Psoas muscle (tissue), 8 donors: ENCODE measurements around the gene ZNF618. TPM values are rescaled to one million over a fixed set of nuclear protein-coding genes. Genes with fewer than 3 reads are reported as not detected.

ENCODE experiments used
- ATAC-seq, 4 donors: fragments of 200-7000 bp; cut with Tn5 transposase; one replicate each; pipeline ENCODE4 v1.9.1; 2020; ENCODE audit warnings: moderate library complexity in 3 of 4, mild to moderate bottlenecking in 2 of 4
- DNase-seq, 2 donors: peaks; one replicate each; pipeline ENCODE4 v3.0.0-alpha.2; 2020
- H3K27ac ChIP-seq: fragments of 200-600 bp; one replicate; pipeline ENCODE4 v1.8.0; 2022
- H3K27me3 ChIP-seq, 3 donors: fragments of 200-600 bp in 1 of 3; one replicate each; pipeline versions ENCODE4 v1.6.1 to v1.8.0; 2013 to 2022; ENCODE audit warnings: low read length in 2 of 3, mild to moderate bottlenecking in 2 of 3, moderate library complexity in 1 of 3; ENCODE audit not compliant: insufficient read depth in 3 of 3
- H3K36me3 ChIP-seq, 2 donors: fragments of 200-600 bp in 1 of 2; one replicate each; pipeline versions ENCODE4 v1.6.1 to v1.8.0; 2013 to 2022; ENCODE audit warnings: low read depth in 1 of 2, mild to moderate bottlenecking in 1 of 2, moderate library complexity in 1 of 2; ENCODE audit not compliant: insufficient read depth in 1 of 2
- H3K4me1 ChIP-seq: fragments of 200-600 bp; one replicate; pipeline ENCODE4 v1.8.0; 2022
- H3K4me3 ChIP-seq: fragments of 200-600 bp; one replicate; pipeline ENCODE4 v1.8.0; 2022; ENCODE audit warnings: mild to moderate bottlenecking
- H3K9me3 ChIP-seq: fragments of 200-600 bp; one replicate; pipeline ENCODE4 v1.8.0; 2022
- WGBS, 3 donors: extraction: QIAGEN DNeasy Blood & Tissue Kit; methylation state at CpG; one replicate each; pipeline versions ENCODE4 v1.1.6 to v1.1.7; 2013; 5-methylcytosine and 5-hydroxymethylcytosine counted together
- intact Hi-C, 2 donors: fragments of 100-400 bp; cut with DNase I; formaldehyde crosslinking; loops; one replicate each; pipeline versions ENCODE4 v1.11.0 to v1.14.2; 2022
- polyA plus RNA-seq, 3 donors: library from polyadenylated mRNA; stranded (reverse); fragments of 200-250 nt; gene quantifications; one replicate each; pipeline ENCODE4 v1.2.3, GENCODE V29; 2013
- total RNA-seq, 4 donors: library from RNA; stranded (reverse); fragmentation: NEBNext Ultra II Directional in 2 of 4; extraction: Animal tissue kit (Norgen Biotek cat#: 25700) in 2 of 4; gene quantifications; one replicate each; pipeline versions ENCODE4 v1.2.1 to v1.2.4, GENCODE V29; 2021 to 2023
- TF ChIP-seq, protein P1 (sequence below): fragments of 200-600 bp; IDR thresholded peaks from one replicate; pipeline ENCODE4 v1.8.0; 2022; ENCODE audit warnings: antibody characterized with exemption
- donor health status: healthy with polysubstance abuse.
- donor health status: DM: no; HTN: no; CAD: no; lungs with moderate emphysema.
- donor health status: Bipolar disorder and iron deficiency.
- donor health status: healthy.
- donor health status: DM: yes; HTN: yes; CAD: no.
- donor health status: DM: no; HTN: no; CAD: no.
- donor health status: DM: no; HTN: no; CAD: no.
- donor health status: DM: yes; HTN: yes; CAD: no.

The ZNF618 gene
- total and polyA plus RNA-seq, 7 donors = 0.31 to 2.7 (median 1.2) TPM

- no peak for DNase-seq
- no peak for ATAC-seq
- TF ChIP-seq, protein P1, sequence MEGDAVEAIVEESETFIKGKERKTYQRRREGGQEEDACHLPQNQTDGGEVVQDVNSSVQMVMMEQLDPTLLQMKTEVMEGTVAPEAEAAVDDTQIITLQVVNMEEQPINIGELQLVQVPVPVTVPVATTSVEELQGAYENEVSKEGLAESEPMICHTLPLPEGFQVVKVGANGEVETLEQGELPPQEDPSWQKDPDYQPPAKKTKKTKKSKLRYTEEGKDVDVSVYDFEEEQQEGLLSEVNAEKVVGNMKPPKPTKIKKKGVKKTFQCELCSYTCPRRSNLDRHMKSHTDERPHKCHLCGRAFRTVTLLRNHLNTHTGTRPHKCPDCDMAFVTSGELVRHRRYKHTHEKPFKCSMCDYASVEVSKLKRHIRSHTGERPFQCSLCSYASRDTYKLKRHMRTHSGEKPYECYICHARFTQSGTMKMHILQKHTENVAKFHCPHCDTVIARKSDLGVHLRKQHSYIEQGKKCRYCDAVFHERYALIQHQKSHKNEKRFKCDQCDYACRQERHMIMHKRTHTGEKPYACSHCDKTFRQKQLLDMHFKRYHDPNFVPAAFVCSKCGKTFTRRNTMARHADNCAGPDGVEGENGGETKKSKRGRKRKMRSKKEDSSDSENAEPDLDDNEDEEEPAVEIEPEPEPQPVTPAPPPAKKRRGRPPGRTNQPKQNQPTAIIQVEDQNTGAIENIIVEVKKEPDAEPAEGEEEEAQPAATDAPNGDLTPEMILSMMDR = no peak
These were observed 18.2 kb upstream of the ZNF618 start for GRCh38 chr9:113857875-113858274.

DNA sequence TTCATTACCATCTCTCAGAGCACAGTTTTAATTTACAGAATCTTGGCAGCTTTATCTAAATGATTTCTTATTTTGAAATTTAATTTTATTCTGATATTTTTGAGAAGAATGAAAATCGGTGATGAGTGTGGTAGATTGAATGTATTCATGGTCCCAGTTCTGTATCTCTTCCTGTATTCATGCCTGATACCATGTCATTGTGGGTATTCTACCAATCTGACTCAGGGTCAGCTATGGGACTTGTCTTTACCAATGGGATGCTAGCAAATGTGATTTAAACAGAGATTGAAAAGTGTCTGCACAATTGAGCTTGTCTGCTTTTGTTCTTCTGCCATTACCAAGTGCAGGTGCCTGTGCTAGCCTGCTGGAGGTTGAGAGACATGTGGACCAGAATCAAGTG is 17.8 kb upstream of the ZNF618 start:
- intact Hi-C loops = loop anchor here in 1 of 2 donors (10.0 kb wide), 1 partner anchor 107 kb away; no protein-coding TSS in a partner anchor
- TF ChIP-seq, protein P1 = no peak
- ATAC-seq = no peak
- Histone ChIP-seq H3K4me3 (no peak overlapping the region), H3K9me3 (no peaks in the 10 kb centered on the region), H3K4me1 (no peaks in the 10 kb centered on the region), H3K27ac (no peak overlapping the region), H3K36me3 (no peaks in the 10 kb centered on the region), H3K27me3 (peaks cover 0 to 2% (median 0%) of the 10 kb centered on the region in 3 donors)
- DNase-seq = no peak
- 81 to 93% (median 85%) methylated on average over 1 of the region's 1 CpG for WGBS, 3 donors

More at GRCh38 chr9:113857875-113858274, 18.2 kb upstream of the ZNF618 start:
- H3K9me3 ChIP-seq = no peaks in the 10 kb centered on the region
- 73 to 80% (median 78%) methylated on average over 4 of the region's 4 CpGs for WGBS, 3 donors
- no peaks in the 10 kb centered on the region for H3K4me1 ChIP-seq
- intact Hi-C loops = loop anchor here in 1 of 2 donors (10.0 kb wide), 1 partner anchor 107 kb away; no protein-coding TSS in a partner anchor
- H3K36me3 ChIP-seq = no peaks in the 10 kb centered on the region
- H3K4me3 ChIP-seq = no peak overlapping the region
- no peak overlapping the region for H3K27ac ChIP-seq
- peaks cover 0 to 2% (median 0%) of the 10 kb centered on the region in 3 donors for H3K27me3 ChIP-seq

DNA sequence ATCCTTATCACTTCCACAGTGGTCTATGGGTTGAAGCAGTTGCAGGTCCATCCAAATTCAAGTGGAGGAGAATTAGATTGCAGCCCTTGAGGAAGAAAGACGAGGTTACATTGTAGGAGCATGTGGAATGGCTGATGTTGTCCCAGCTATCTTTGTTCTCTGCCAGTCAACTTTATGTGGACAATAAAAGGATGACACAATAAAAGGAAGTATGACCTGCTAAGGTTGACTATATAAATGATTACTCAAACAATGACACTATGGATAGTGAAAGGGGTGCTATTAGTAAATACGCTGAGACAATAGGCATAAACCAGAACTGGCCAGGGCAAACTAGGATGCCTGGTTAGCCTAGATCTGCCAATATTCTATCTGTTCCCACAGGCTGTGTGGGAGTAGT is 12.8 kb upstream of the ZNF618 start:
- Histone ChIP-seq H3K27me3 (peaks cover 0 to 2% (median 0%) of the 10 kb centered on the region in 3 donors), H3K27ac (no peak overlapping the region), H3K9me3 (no peaks in the 10 kb centered on the region), H3K36me3 (no peaks in the 10 kb centered on the region), H3K4me1 (no peaks in the 10 kb centered on the region), H3K4me3 (no peak overlapping the region)
- TF ChIP-seq, protein P1 = no peak
- DNase-seq (no peak), ATAC-seq (no peak)
- intact Hi-C loops = no loop called here
- WGBS, 3 donors = 89 to 93% (median 90%) methylated on average over 2 of the region's 2 CpGs

DNA sequence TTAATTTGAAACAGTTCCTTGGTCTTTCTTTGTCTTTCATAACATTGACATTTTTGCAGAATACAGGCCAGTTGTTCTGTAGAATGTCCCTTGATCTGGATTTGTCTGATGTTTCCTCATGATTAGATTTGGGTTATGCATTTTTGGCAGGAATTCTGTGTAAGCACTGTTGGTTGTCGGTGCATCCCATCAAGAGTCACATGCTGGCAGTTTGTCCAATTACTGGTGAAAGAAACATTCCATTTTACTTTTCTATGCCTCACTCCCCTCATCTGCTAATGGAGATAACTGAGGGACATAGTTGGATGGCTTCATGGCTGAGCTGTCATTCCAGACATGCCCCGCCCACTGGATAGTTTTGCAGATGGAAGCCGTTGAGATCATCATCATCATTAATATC is 7.6 kb upstream of the ZNF618 start:
- no peaks in the 10 kb centered on the region for H3K27me3 ChIP-seq
- H3K27ac ChIP-seq = no peak overlapping the region
- no peaks in the 10 kb centered on the region for H3K36me3 ChIP-seq
- intact Hi-C loops = no loop called here
- no peak overlapping the region for H3K4me3 ChIP-seq
- ATAC-seq (no peak), DNase-seq (no peak)
- 56 to 67% (median 59%) methylated on average over 3 of the region's 3 CpGs for WGBS, 3 donors
- TF ChIP-seq, protein P1 = no peak
- H3K4me1 ChIP-seq = no peaks in the 10 kb centered on the region
- H3K9me3 ChIP-seq = no peaks in the 10 kb centered on the region
